Body of pancreas (tissue), 4 donors: ENCODE data around the gene AKAP13.

Experiments
- CTCF ChIP-seq, 7 experiments: fragments of 450-650 bp in 4 of 7; fragments of 200-600 bp in 3 of 7; sonication (generic) in 3 of 7; IDR thresholded peaks; one replicate each; pipeline ENCODE4 v1.5.1; 2016 to 2019; ENCODE audit warnings: antibody characterized with exemption in 7 of 7
- POLR2A ChIP-seq, 3 donors: fragments of 450-650 bp; IDR thresholded peaks; one replicate each; pipeline ENCODE4 v1.6.1; 2016; ENCODE audit warnings: antibody characterized with exemption in 3 of 3, mild to moderate bottlenecking in 2 of 3

DNA sequence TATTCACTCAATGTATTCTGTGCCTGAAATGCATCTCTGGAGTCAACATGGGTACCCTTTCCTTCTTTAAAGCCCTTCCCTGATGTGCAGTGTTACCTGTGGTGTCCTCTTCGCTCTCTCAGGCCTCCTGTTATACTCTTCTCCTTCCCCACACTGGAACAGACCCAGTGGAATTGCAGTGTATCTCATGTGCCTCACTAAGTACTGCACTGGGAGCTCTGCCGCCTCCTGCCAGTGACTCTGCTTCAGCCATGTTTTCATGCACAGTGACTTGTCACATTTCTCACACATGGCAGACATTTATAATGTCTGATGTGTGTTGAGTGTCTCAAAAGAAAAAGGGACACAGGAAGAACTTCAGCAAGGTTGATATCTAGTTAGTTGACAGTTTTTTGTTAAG lies 223.3 kb downstream of the AKAP13 start:
- TF ChIP-seq CTCF (IDR thresholded peaks at IDR 0.05) = no peak
- no peak for TF ChIP-seq POLR2A (IDR thresholded peaks at IDR 0.05)
